Measurements from ENCODE around the gene SPTBN4. TPM values are rescaled to one million over a fixed set of nuclear protein-coding genes. Genes with fewer than 3 reads are reported as not detected.

Gene SPTBN4
- total and polyA plus RNA-seq, 10 of the 15 experiments (the other 5 are each of a cell fraction or from before 2014, with no cell fraction given): 0.04 to 1.1 (median 0.34) TPM; not detected in 1

- no peaks in the 10 kb centered on the region for H4K20me1 ChIP-seq (ENCODE audit: control insufficient read depth, insufficient read depth)
- no peak overlapping the region for H2AFZ ChIP-seq (ENCODE audit: control insufficient read depth, low read depth, low read length)
- no TSS peak for BruUV-seq (replicated peaks)
- peaks cover 11 to 14% of the 10 kb centered on the region in 2 experiments for H3K27me3 ChIP-seq (replicated peaks in 1 of 2; ENCODE audit: control insufficient read depth in 2 of 2, insufficient read depth in 2 of 2, low read length in 1 of 2)
- RAD21 ChIA-PET (ENCODE audit: unreplicated experiment): interaction anchor here (0.7 to 1.5 kb wide), 3 partner anchors 50 to 135 kb away, joined by 3 to 7 read pairs (median 4); no protein-coding TSS in a partner anchor
- H3K36me3 ChIP-seq (ENCODE audit: control insufficient read depth in 2 of 2, insufficient read depth in 2 of 2, low read length in 1 of 2): no peaks in the 10 kb centered on the region
- H3K4me1 ChIP-seq (ENCODE audit: control insufficient read depth, insufficient read depth, low read length): peaks cover 15% of the 10 kb centered on the region
- H3K79me2 ChIP-seq (ENCODE audit: control insufficient read depth, insufficient read depth, low read length): no peaks in the 10 kb centered on the region
- intact Hi-C loops (cut with micrococcal nuclease; ENCODE audit: unreplicated experiment): loop anchor here (2.0 kb wide), 1 partner anchor 135 kb away; the partner anchor contains the start of gene BLVRB
- ATAC-seq (no peak), FAIRE-seq (no peak), DNase-seq (ENCODE audit: low read depth, low spot score) (no peak)
- TF ChIP-seq FOXM1 (IDR thresholded peaks at IDR 0.05; ENCODE audit: low read depth, low read length) (no peak), ZNF217 (IDR thresholded peaks at IDR 0.05) (no peak), HDAC2 (IDR thresholded peaks at IDR 0.05) (no peak), PKNOX1 (IDR thresholded peaks at IDR 0.05) (no peak), ZNF384 (IDR thresholded peaks at IDR 0.05; ENCODE audit: borderline replicate concordance, low read depth, low read length) (no peak), STAT1 (conservative IDR thresholded peaks at IDR 0.05) (no peak)
- no peak overlapping the region for H3K27ac ChIP-seq (ENCODE audit: control insufficient read depth, insufficient read depth)
- H3K9ac ChIP-seq (ENCODE audit: control insufficient read depth, insufficient read depth, low read length): no peak overlapping the region
- POLR2A ChIA-PET: no interaction called here
- SMC1A ChIA-PET (ENCODE audit: uncharacterized antibody, unreplicated experiment): interaction anchor here (0.7 to 1.1 kb wide), 2 partner anchors 35 to 294 kb away, joined by 3 to 5 read pairs; no protein-coding TSS in a partner anchor
- no peak overlapping the region for H3K4me3 ChIP-seq
- H3K4me2 ChIP-seq (ENCODE audit: control insufficient read depth, insufficient read depth): peak overlapping the region; percentile 13; the same call in 1 of the 2 replicates
- CTCF ChIA-PET: interaction anchor here (0.6 to 4.7 kb wide), 12 partner anchors 20 to 301 kb away, joined by 3 to 24 read pairs (median 6); no protein-coding TSS in a partner anchor
- no peaks in the 10 kb centered on the region for H3K9me3 ChIP-seq (replicated peaks; ENCODE audit: control insufficient read depth, insufficient read depth, low read length)
- in situ Hi-C loops (cut with MboI): no loop called here
- 6% methylated on average over 5 of the region's 9 CpGs for WGBS (ENCODE audit: insufficient coverage, insufficient replicate concordance, low lambda C conversion rate, missing lambda C conversion rate)
Observed at GRCh38 chr19:40599331-40599901, 132.6 kb downstream of the SPTBN4 start.
